GM10847 (cell line): Measurements from ENCODE around the gene YY2.

Source experiments
- POLR2A ChIP-seq: IDR thresholded peaks from 2 replicates; pipeline ENCODE4 v1.6.1; 2011; ENCODE audit not compliant: insufficient read length; ENCODE audit errors: extremely low read depth

The YY2 gene

DNA sequence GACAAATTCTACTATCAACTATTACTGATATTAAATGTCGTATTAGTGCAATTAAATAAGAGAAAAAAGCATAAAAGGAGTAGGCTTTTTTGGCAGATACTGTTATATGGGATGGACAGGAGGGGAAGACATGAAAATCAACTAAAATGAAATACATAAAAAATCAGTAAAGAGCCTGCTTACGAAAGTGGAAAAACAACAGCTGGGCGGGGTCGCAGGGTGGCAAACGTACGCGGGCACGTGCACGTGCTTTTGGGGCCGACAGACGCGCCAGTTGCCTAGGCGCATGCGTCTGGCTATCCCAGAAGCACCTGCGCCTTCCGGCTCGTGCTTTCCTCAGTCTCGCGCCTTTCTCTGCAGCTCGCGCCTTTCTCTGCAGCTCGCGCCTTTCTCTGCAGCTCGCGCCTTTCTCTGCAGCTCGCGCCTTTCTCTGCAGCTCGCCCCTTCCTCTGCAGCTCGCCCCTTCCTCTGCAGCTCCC is at the start of gene YY2:
YY2 (plus strand) TSS at position 51 of the 479 bp plus-strand sequence. CDS start 498 bp downstream, outside the sequence.
- TF ChIP-seq POLR2A: no peak

DNA sequence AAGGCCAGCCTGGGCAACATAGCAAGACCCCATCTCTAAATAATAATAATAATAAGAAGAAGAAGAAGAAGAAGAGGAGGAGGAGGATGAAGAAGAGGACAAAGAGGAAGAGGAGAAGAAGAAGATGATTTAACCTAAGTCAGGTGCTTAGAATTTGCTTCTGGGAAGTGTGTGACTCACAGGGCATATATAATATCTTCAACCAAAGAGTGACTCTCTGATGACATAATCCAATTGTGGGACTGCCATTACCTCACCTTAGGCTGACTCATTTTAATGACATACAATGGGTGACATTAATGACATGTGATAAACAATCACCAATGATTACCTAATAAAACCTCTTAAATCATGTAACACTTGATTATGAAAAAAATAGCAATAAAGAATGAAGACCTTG is 49.1 kb upstream of the YY2 start:
- TF ChIP-seq POLR2A: no peak

DNA sequence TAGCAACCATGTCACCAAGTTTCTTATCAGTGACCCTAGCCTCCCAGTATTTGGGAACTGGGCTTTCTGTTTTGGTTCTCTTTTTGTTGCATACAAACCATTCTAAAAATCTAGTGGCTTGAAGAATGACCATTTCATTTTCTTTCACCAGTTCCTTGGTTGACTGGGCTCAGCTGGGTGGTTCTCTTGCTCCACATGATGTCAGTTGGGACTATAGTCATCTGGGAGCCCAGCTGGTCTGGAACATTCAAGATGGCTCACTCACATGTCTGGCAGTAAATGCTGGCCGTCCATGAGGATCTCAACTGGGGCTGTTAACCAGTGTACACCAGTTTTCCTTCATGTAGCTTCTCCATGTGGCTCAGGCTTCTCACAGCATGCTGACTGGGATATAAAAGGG is 44.0 kb upstream of the YY2 start:
- TF ChIP-seq POLR2A: no peak

DNA sequence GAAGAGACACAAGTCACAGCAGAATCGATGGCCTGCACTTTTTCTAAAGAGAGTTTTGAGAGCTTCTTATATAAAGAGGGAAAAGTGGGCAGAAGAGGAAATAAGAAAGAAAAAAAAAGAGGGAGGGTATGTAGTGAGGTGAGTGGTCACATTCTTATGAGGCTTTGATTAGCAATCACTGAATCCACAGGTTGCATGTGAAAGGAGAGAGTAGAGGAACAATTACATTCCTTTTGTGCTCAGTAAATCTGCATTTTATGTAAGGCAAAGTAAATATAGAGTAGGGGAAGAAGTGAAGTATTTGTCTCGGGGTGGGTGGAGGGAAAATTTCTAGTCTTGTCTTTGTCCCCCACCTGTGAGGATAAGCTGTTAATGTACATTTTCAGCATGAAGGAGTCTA is 43.2 kb upstream of the YY2 start:
- TF ChIP-seq POLR2A: no peak

- TF ChIP-seq POLR2A: no peak
Observed at GRCh38 chrX:21813612-21814368, 42.0 kb upstream of the YY2 start.

- TF ChIP-seq POLR2A: no peak
Observed at GRCh38 chrX:21816136-21816535, 39.7 kb upstream of the YY2 start.

- no peak for TF ChIP-seq POLR2A
Observed at GRCh38 chrX:21821875-21822274, 33.9 kb upstream of the YY2 start.

DNA sequence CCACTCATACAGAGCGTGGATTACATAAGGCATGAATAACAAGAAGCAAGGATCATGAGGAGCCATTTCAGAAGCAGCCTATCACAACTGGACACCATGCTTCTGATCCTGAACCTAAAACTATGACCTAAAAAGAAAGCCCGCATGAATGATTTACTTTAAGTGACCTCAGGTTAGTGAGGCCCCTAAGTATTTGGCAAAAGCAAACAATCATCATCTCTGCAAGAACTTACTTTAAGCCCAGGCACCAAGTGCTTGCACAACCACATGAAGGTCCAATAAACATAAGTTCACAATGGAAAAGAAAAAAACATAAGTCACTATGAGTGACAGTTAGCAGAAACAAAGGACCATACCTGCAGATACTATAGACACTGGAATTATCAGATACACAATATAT is 24.3 kb upstream of the YY2 start:
- no peak for TF ChIP-seq POLR2A

GRCh38 chrX:21837056-21837455 is 18.7 kb upstream of the YY2 start:
- no peak for TF ChIP-seq POLR2A

GRCh38 chrX:21838937-21839333 is 16.9 kb upstream of the YY2 start:
- no peak for TF ChIP-seq POLR2A

- TF ChIP-seq POLR2A: peak; percentile 46
Observed at GRCh38 chrX:21839334-21840192, 16.2 kb upstream of the YY2 start, which contains the start of gene MBTPS2. Gene MBTPS2 (plus strand): TSS chrX:21839617. CDS start chrX:21839735, 118 bp downstream.

- no peak for TF ChIP-seq POLR2A
Observed at GRCh38 chrX:21840193-21840545, 15.6 kb upstream of the YY2 start.

DNA sequence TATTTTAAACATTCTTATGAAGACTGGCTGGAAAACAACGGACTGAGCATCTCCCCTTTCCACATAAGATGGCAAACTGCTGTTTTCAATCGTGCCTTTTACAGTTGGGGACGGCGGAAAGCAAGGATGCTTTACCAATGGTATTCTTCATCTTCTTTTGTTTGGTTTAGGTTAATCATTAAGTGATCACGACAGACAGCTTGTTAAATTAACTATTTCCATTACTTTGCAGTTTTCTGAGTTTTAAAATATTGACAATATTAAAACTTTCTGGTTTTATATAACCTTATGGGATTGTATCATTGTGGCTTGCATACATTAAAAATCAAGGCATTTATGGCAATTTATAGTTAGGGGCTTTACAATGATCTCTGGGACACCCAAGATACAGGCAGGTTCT is 12.6 kb upstream of the YY2 start:
- no peak for TF ChIP-seq POLR2A

DNA sequence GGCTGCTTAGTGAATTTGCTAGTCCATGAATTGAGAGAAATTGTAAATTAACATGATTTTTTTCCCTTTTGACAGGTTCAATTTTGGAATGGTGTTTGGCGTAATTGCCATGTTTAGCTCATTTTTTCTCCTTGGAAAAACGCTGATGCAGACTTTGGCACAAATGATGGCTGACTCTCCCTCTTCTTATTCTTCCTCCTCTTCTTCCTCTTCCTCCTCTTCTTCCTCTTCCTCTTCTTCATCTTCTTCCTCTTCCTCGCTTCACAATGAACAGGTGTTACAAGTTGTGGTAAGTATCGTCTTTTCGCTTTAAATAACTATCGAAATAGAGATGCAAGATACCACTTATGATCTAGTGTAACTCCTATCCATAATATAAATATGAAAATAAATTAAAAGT is 10.7 kb upstream of the YY2 start:
- no peak for TF ChIP-seq POLR2A

DNA sequence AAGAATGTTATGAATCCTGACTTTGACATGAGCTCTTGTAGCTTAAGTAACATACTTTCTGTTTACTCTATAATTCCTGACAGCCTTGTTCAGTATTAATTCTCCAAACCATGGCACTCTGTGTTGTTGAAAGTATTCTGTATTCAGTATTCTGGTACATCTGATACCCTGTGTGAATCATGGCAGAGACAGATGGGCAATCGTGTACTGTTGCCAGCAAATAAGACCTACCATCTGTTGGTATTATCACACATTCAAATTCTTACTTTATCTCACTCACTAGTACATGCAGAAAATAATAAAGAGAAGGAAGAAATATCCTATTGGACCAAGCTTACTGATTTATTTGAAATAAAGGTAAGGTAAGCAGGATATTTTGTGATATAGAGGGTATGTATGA is 8.4 kb upstream of the YY2 start:
- no peak for TF ChIP-seq POLR2A

DNA sequence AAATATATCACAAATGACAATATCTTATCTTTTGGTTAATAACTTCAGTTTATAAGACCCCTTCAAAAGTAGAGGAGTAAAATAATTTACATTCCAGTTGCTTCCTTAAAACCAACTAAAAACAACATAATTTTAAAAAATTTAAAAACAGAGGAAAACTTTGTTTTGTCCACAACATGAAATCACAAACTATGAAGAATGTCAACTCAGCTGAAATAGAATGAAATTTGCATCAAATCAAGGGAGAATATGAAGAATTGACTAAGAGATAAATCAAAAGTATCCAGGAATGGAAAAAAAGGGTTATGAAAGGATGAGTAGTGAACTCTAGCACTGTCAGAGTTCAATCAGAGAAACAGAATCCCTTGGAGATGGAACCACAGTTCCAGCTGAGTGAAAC is 2.2 kb upstream of the YY2 start:
- TF ChIP-seq POLR2A: no peak
